ENCODE data around the gene ENAH. TPM values are rescaled to one million over a fixed set of nuclear protein-coding genes. Genes with fewer than 3 reads are reported as not detected.

The ENAH gene
- total RNA-seq, 1 experiment from 2014 or later = 100 TPM

- Histone ChIP-seq H4K20me1 (ENCODE audit: insufficient read depth) (no peaks in the 10 kb centered on the region), H3K27me3 (ENCODE audit: insufficient read depth, low read length) (no peaks in the 10 kb centered on the region), H3K9ac (ENCODE audit: low read length) (no peak overlapping the region), H3K27ac (ENCODE audit: low read depth, low read length) (no peak overlapping the region), H3K79me2 (ENCODE audit: insufficient read depth, low read length) (no peaks in the 10 kb centered on the region; the same call in 1 of the 2 replicates), H3K9me2 (ENCODE audit: insufficient read depth) (no peaks in the 10 kb centered on the region), H3K4me1 (ENCODE audit: control insufficient read depth in 1 of 2, insufficient read depth in 2 of 2, low read length in 2 of 2) (no peaks in the 10 kb centered on the region), H3K36me3 (ENCODE audit: control insufficient read depth in 1 of 2, insufficient read depth in 2 of 2, low read length in 2 of 2) (no peaks in the 10 kb centered on the region; a peak in 1 of 4 replicates), H3K4me2 (ENCODE audit: low read length) (no peak overlapping the region), H2AFZ (ENCODE audit: low read depth, low read length, poor library complexity, severe bottlenecking) (no peak overlapping the region), H3K4me3 (replicated peaks in 1 of 2; ENCODE audit: low read depth in 1 of 2, low read length in 2 of 2) (no peak overlapping the region), H3K9me3 (ENCODE audit: control insufficient read depth in 1 of 2, insufficient read depth in 1 of 2, low read depth in 1 of 2, low read length in 2 of 2) (no peaks in the 10 kb centered on the region)
- ChIA-PET POLR2A (no interaction called here), RAD21 (ENCODE audit: low non-redundant PET in 1 of 2, low total read pairs in 2 of 2, uncharacterized antibody in 2 of 2, unreplicated experiment in 2 of 2) (no interaction called here), CTCF (no interaction called here)
- no peak for DNase-seq (ENCODE audit: low read depth, low spot score)
- BruUV-seq (replicated peaks) = no TSS peak
- ATAC-seq = no peak
- intact Hi-C loops (cut with micrococcal nuclease) = loop anchor here (5.0 to 10.0 kb wide), 3 partner anchors 95 to 417 kb away; partner anchors contain the start of gene ENAH
- TF ChIP-seq CEBPB (IDR thresholded peaks at IDR 0.05; ENCODE audit: low read depth) = no peak
- TF ChIP-seq ZNF274 (IDR thresholded peaks at IDR 0.05; ENCODE audit: low read depth, low read length) = no peak
- TF ChIP-seq SRF (IDR thresholded peaks at IDR 0.05; ENCODE audit: low read depth) = no peak
- TF ChIP-seq EZH2phosphoT487 (IDR thresholded peaks at IDR 0.05; ENCODE audit: borderline replicate concordance) = no peak
- no peak for TF ChIP-seq POLR2A (IDR thresholded peaks at IDR 0.05; ENCODE audit: borderline replicate concordance, extremely low read depth, insufficient read depth, insufficient read length)
- TF ChIP-seq ZBTB33 (IDR thresholded peaks at IDR 0.05; ENCODE audit: extremely low read depth, insufficient replicate concordance, low read length) = no peak
- TF ChIP-seq ATF3 (IDR thresholded peaks at IDR 0.05) = no peak
- no peak for TF ChIP-seq ZFX (IDR thresholded peaks at IDR 0.05)
- TF ChIP-seq CTCF (IDR thresholded peaks at IDR 0.05 in 2 of 3, conservative IDR thresholded peaks at IDR 0.05 in 1 of 3; ENCODE audit: borderline replicate concordance in 1 of 3, insufficient read depth in 1 of 3, low read depth in 2 of 3, low read length in 2 of 3) = no peak
- no peak for TF ChIP-seq RAD21 (IDR thresholded peaks at IDR 0.05; ENCODE audit: low read depth)
- no peak for TF ChIP-seq TCF7L2 (IDR thresholded peaks at IDR 0.05; ENCODE audit: borderline replicate concordance, extremely low read depth, insufficient read depth, insufficient read length)
- TF ChIP-seq EZH2 (IDR thresholded peaks at IDR 0.05) = no peak
- TF ChIP-seq YY1 (IDR thresholded peaks at IDR 0.05; ENCODE audit: extremely low read depth, insufficient replicate concordance, low read depth, low read length) = no peak
- no peak for TF ChIP-seq REST (IDR thresholded peaks at IDR 0.05; ENCODE audit: low read depth)
- no peak for TF ChIP-seq CBX3 (IDR thresholded peaks at IDR 0.05; ENCODE audit: low read depth)
Measured at GRCh38 chr1:225559902-225560301, 93.0 kb downstream of the ENAH start.
